ENCODE results near the gene MRPL55.

Gene MRPL55

GRCh38 chr1:228088586-228089498 is 20.3 kb downstream of the MRPL55 start:
- no peak for DNase-seq (ENCODE audit: extremely low read depth in 1 of 2, low read depth in 1 of 2)

GRCh38 chr1:228087771-228088251 is 21.3 kb downstream of the MRPL55 start:
- no peak for DNase-seq (ENCODE audit: extremely low read depth in 1 of 2, low read depth in 1 of 2)

GRCh38 chr1:228085287-228085951 is 23.7 kb downstream of the MRPL55 start:
- DNase-seq (ENCODE audit: extremely low read depth in 1 of 2, low read depth in 1 of 2), result no peak

- DNase-seq (ENCODE audit: extremely low read depth in 1 of 2, low read depth in 1 of 2), result no peak
These were observed 24.3 kb downstream of the MRPL55 start for GRCh38 chr1:228084797-228085196.

GRCh38 chr1:228084325-228084724 is 24.8 kb downstream of the MRPL55 start:
- DNase-seq (ENCODE audit: extremely low read depth in 1 of 2, low read depth in 1 of 2), result no peak

GRCh38 chr1:228083871-228084278 is 25.2 kb downstream of the MRPL55 start:
- no peak for DNase-seq (ENCODE audit: extremely low read depth in 1 of 2, low read depth in 1 of 2)

GRCh38 chr1:228082918-228083870 is 25.9 kb downstream of the MRPL55 start:
- no peak for DNase-seq (ENCODE audit: extremely low read depth in 1 of 2, low read depth in 1 of 2)

GRCh38 chr1:228082214-228082917 is 26.7 kb downstream of the MRPL55 start, which contains the start of gene ARF1:
ARF1 (plus strand) TSS chr1:228082708; CDS start chr1:228097115, 14,407 bp downstream.
- DNase-seq (ENCODE audit: extremely low read depth in 1 of 2, low read depth in 1 of 2), result peak; percentile 76 to 92

- no peak for DNase-seq (ENCODE audit: extremely low read depth in 1 of 2, low read depth in 1 of 2)
These were observed 27.4 kb downstream of the MRPL55 start for GRCh38 chr1:228081578-228082213.

GRCh38 chr1:228081144-228081543 is 28.0 kb downstream of the MRPL55 start:
- no peak for DNase-seq (ENCODE audit: extremely low read depth in 1 of 2, low read depth in 1 of 2)

- DNase-seq (ENCODE audit: extremely low read depth in 1 of 2, low read depth in 1 of 2), result no peak
These were observed 29.4 kb downstream of the MRPL55 start for GRCh38 chr1:228079601-228080263.

- DNase-seq (ENCODE audit: extremely low read depth in 1 of 2, low read depth in 1 of 2), result no peak
These were observed 30.1 kb downstream of the MRPL55 start for GRCh38 chr1:228079013-228079412.

GRCh38 chr1:228077565-228078330 is 31.4 kb downstream of the MRPL55 start:
- no peak for DNase-seq (ENCODE audit: extremely low read depth in 1 of 2, low read depth in 1 of 2)

- DNase-seq (ENCODE audit: extremely low read depth in 1 of 2, low read depth in 1 of 2), result no peak
These were observed 32.2 kb downstream of the MRPL55 start for GRCh38 chr1:228076796-228077430.

GRCh38 chr1:228075801-228076271 is 33.3 kb downstream of the MRPL55 start:
- DNase-seq (ENCODE audit: extremely low read depth in 1 of 2, low read depth in 1 of 2), result no peak

GRCh38 chr1:228074954-228075730 is 34.0 kb downstream of the MRPL55 start:
- no peak for DNase-seq (ENCODE audit: extremely low read depth in 1 of 2, low read depth in 1 of 2)
